Measurements from ENCODE around the gene CALN1.
"Not testable (repeated sequence)": the region's sequence is repeated elsewhere in the genome, so short reads cannot be mapped to it uniquely, and the experiment has no call there.

The CALN1 gene

DNA sequence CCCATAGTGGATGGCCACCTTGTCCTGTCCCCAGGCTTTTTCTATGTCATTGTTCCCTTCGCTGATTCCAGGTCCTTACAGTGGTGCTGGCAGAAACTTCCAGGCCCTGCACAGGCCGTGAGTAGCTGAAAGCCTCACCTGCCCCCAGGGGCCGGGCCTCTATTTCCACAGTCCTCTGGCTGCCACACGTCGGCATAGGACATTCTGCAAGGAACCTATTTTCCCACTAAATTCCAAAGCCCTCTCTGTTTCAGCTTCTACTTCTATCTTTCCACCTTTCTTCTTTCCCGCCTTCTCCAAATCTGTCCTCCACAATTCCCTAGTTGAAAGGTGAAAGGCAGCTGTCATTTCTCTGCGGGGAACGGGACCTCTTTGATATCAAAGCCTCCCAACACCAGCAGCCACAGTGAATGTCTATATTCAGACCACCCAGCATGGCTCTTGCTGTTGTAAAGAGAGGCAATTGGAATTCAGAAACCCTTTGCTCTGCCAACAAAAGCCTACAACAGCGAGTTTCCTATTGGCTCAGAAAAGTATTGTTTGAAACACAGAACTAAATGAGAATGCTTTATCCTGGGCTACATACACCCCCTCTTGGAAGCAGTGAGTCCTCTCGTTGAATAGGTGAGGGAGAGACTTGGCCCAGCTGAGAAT, 672.5 kb downstream of the CALN1 start:
- no peak for DNase-seq (ENCODE audit: low read depth)

GRCh38 chr7:71737931-71738540, 674.1 kb downstream of the CALN1 start:
- DNase-seq (ENCODE audit: low read depth): not testable (repeated sequence)

DNA sequence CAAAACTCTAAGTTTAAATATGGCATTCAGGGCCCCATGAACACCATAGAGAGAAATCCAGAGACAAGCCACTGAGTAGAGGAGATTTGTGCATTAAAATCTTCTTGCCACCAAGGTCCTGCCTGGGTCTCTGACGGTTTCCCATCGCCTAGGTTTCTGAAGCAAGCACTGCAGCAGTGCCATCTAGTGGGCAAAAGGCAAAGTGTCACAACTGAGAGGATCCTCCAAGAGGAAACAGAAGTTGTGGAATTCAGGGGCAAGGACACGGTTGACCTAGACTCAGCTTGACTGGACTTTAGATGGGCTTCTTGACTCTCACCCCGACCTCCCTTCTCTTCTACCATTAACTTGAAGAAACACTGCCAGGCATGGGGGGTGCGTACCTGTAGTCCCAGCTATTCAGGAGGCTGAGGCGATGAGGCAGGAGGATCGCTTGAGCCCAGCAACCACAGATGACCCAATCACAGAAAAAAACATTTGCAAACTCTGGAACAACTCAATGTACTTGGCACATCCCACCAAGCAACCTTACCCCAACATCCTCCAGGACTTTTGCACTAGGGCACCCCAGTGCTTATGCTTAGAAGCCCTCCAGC, 676.1 kb downstream of the CALN1 start:
- peak; percentile 42 for DNase-seq (ENCODE audit: low read depth)

DNA sequence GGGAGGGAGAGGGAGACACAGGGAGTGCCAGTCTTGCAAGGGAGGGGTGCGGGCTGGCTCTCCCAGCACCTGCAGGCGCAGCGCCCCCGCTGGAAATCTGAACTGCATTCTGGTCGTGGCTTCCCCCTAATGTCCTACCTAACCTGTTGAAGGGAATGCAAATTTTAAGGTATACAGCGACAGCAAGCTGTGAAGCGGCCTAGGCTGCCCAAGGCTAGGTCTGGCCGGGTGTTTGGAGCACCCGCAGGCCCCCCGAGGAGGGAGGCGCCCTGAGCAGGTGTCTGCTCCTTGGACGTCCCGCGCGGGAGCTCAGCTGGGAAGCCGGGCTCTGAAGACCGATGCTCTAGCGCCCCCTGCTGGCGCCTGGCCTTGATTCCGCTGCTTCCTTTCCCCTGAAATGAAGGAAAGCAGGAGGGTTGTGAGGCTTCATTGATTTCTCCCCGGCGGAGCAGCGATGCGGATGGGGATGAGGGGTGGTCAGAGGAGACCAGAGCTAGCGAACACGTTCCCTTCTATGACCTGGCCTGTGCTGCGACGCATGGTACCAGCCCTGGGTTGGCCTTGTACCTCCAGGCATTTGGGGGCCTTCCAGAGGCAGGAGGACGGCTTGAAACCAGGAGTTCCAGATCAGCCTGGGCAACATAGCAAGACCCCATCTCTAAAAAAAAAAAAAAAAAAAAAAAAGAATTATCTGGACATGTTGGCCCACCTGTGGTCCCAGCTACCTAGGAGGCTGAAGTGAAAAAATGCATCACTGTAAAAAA, 678.8 kb downstream of the CALN1 start:
- DNase-seq (ENCODE audit: low read depth): peak; percentile 27

DNA sequence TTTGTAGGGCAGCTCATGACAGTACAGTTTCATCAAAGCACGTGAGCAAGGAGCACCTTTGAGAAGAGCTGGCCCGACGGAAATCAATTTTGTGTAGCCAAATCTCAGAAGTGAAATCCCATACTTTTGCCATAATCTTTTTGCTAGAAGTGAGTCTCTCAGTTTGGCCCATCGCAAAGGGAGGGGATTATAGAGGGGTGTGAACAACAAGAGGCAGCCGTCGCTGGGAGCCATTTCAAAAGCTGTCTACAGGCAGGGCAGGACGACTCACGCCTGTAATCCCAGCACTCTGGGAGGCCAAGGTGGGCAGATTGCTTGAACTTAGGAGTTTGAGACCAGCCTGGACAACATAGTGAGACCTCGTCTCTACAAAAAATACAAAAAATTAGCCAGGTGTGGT, 680.4 kb downstream of the CALN1 start:
- DNase-seq (ENCODE audit: low read depth): no peak

Data from stromal cell of bone marrow (primary cell).